Measurements from ENCODE around the gene TBK1. TPM values are rescaled to one million over a fixed set of nuclear protein-coding genes. Genes with fewer than 3 reads are reported as not detected.

The TBK1 gene
- total and polyA plus RNA-seq, 9 of the 15 experiments (the other 6 are each of a cell fraction or from before 2014, with no cell fraction given): 20.4 to 42.0 (median 27.8) TPM

- TF ChIP-seq ZNF609 (CRISPR knock-in tag; IDR thresholded peaks at IDR 0.05; ENCODE audit: borderline replicate concordance) (no peak), PREB (CRISPR knock-in tag; IDR thresholded peaks at IDR 0.05) (no peak), ESRRB (CRISPR knock-in tag; IDR thresholded peaks at IDR 0.05; ENCODE audit: borderline replicate concordance) (no peak), BCLAF1 (IDR thresholded peaks at IDR 0.05; ENCODE audit: borderline replicate concordance in 1 of 2, control insufficient read depth in 1 of 2, low read depth in 2 of 2, low read length in 1 of 2) (no peak), POLR2G (IDR thresholded peaks at IDR 0.05; ENCODE audit: low read depth, low read length) (no peak), TEAD4 (IDR thresholded peaks at IDR 0.05; ENCODE audit: low read length) (no peak), TEAD4 (CRISPR knock-in tag; IDR thresholded peaks at IDR 0.05; ENCODE audit: borderline replicate concordance) (no peak), NFYB (IDR thresholded peaks at IDR 0.05; ENCODE audit: extremely low read depth, insufficient read length) (no peak), VEZF1 (CRISPR knock-in tag; IDR thresholded peaks at IDR 0.05) (no peak), NELFE (IDR thresholded peaks at IDR 0.05; ENCODE audit: insufficient read depth, insufficient read length) (no peak)
These were observed 33.7 kb upstream of the TBK1 start (continued) for GRCh38 chr12:64418209-64418608.
